Bronchial epithelial cell (primary cell): ENCODE results near the gene STXBP6. TPM values are rescaled to one million over a fixed set of nuclear protein-coding genes. Genes with fewer than 3 reads are reported as not detected.
"Not testable (repeated sequence)": the region's sequence is repeated elsewhere in the genome, so short reads cannot be mapped to it uniquely, and the experiment has no call there.

Experiments used
- DNase-seq: peaks from one replicate; pipeline ENCODE4 v3.0.0-alpha.2; 2010; ENCODE audit warnings: low read depth
- FAIRE-seq: peaks from 2 replicates; lab custom pipeline; 2011; peaks lifted over from hg19 to GRCh38; lab: Jason Lieb, UNC
- H3K27me3 ChIP-seq: 2 replicates; pipeline ENCODE4 v1.5.1; 2011; ENCODE audit warnings: low read length; ENCODE audit not compliant: control insufficient read depth, insufficient read depth
- H3K36me3 ChIP-seq: 2 replicates; pipeline ENCODE4 v1.5.1; 2011; ENCODE audit warnings: low read length; ENCODE audit not compliant: control insufficient read depth, insufficient read depth
- H3K4me3 ChIP-seq: 2 replicates; pipeline ENCODE4 v1.5.1; 2011; ENCODE audit warnings: mild to moderate bottlenecking, low read depth, low read length, control low read depth
- CTCF ChIP-seq: IDR thresholded peaks from 2 replicates; pipeline ENCODE4 v1.5.1; 2011; ENCODE audit warnings: mild to moderate bottlenecking, moderate library complexity, low read length, control low read depth, inconsistent platforms; ENCODE audit not compliant: insufficient read depth, severe bottlenecking
- total RNA-seq: library from RNA; depleted of rRNA; stranded (reverse); fragments of >200 nt; gene quantifications from 2 replicates; pipeline ENCODE4 v1.2.1, GENCODE V29; 2014

STXBP6 gene
- total RNA-seq, 1 donor from 2014 or later, result not detected

- FAIRE-seq, result no peak
- TF ChIP-seq CTCF, result no peak
- Histone ChIP-seq H3K4me3 (no peak overlapping the region), H3K36me3 (no peaks in the 10 kb centered on the region), H3K27me3 (no peaks in the 10 kb centered on the region)
- DNase-seq, result no peak
These were observed 212.5 kb downstream of the STXBP6 start for GRCh38 chr14:24837280-24838046.

- not testable (repeated sequence) for H3K27me3 ChIP-seq, FAIRE-seq, DNase-seq, H3K36me3 ChIP-seq, H3K4me3 ChIP-seq
These were observed 213.6 kb downstream of the STXBP6 start for GRCh38 chr14:24836324-24836723.

- no peaks in the 10 kb centered on the region for H3K36me3 ChIP-seq
- H3K4me3 ChIP-seq, result no peak overlapping the region
- TF ChIP-seq CTCF, result no peak
- DNase-seq (no peak), FAIRE-seq (no peak)
- H3K27me3 ChIP-seq, result no peaks in the 10 kb centered on the region
These were observed 215.0 kb downstream of the STXBP6 start for GRCh38 chr14:24834956-24835355.

- Histone ChIP-seq H3K27me3 (no peaks in the 10 kb centered on the region), H3K36me3 (no peaks in the 10 kb centered on the region), H3K4me3 (no peak overlapping the region)
- no peak for TF ChIP-seq CTCF
- DNase-seq (no peak), FAIRE-seq (no peak)
These were observed 216.6 kb downstream of the STXBP6 start for GRCh38 chr14:24833385-24833784.

- Histone ChIP-seq H3K4me3 (no peak overlapping the region), H3K36me3 (no peaks in the 10 kb centered on the region), H3K27me3 (no peaks in the 10 kb centered on the region)
- no peak for TF ChIP-seq CTCF
- DNase-seq (no peak), FAIRE-seq (no peak)
These were observed 218.3 kb downstream of the STXBP6 start for GRCh38 chr14:24831677-24832076.

- no peaks in the 10 kb centered on the region for H3K27me3 ChIP-seq
- DNase-seq, result no peak
- H3K36me3 ChIP-seq, result no peaks in the 10 kb centered on the region
- H3K4me3 ChIP-seq, result no peak overlapping the region
- TF ChIP-seq CTCF, result no peak
- no peak for FAIRE-seq
These were observed 220.1 kb downstream of the STXBP6 start for GRCh38 chr14:24829862-24830261.
